SK-N-MC (cell line): Measurements from ENCODE around the gene CORO1C.
"Not testable (repeated sequence)": the region's sequence is repeated elsewhere in the genome, so short reads cannot be mapped to it uniquely, and the experiment has no call there.

ENCODE experiments used
- DNase-seq: peaks from one replicate; pipeline ENCODE4 v3.0.0-alpha.2; 2011; ENCODE audit warnings: low read depth, low spot score
- H3K27ac ChIP-seq: fragments of 200-600 bp; sonication (generic); 2 replicates; pipeline ENCODE4 v1.5.1; 2016; ENCODE audit warnings: mixed run types
- H3K36me3 ChIP-seq: fragments of 200-600 bp; sonication (generic); 2 replicates; pipeline ENCODE4 v1.6.1; 2017; ENCODE audit warnings: antibody characterized with exemption, low read length, mixed read lengths; ENCODE audit not compliant: insufficient read depth
- H3K4me3 ChIP-seq: fragments of 200-600 bp; sonication (generic); 2 replicates; pipeline ENCODE4 v1.5.1; 2016
- H3K9ac ChIP-seq: fragments of 200-600 bp; sonication (generic); 2 replicates; pipeline ENCODE4 v1.8.0; 2017; ENCODE audit warnings: mixed run types, mixed read lengths; ENCODE audit not compliant: insufficient read length
- H3K9me3 ChIP-seq: fragments of 200-600 bp; sonication (generic); 2 replicates; pipeline ENCODE4 v1.6.1; 2017; ENCODE audit warnings: low read depth, mild to moderate bottlenecking, antibody characterized with exemption, low read length, moderate library complexity, mixed read lengths
- EZH2 ChIP-seq: fragments of 200-600 bp; sonication (generic); IDR thresholded peaks from one replicate; pipeline ENCODE4 v1.6.1; 2017; ENCODE audit warnings: antibody characterized with exemption
- FOXP2 ChIP-seq: optimal IDR thresholded peaks from 2 replicates; pipeline ENCODE3; 2011; ENCODE audit warnings: mild to moderate bottlenecking, moderate library complexity; ENCODE audit not compliant: insufficient read depth; ENCODE audit errors: extremely low read length, control extremely low read depth
- POLR2AphosphoS5 ChIP-seq: IDR thresholded peaks from 2 replicates; pipeline ENCODE4 v1.6.1; 2012; ENCODE audit warnings: mild to moderate bottlenecking, low read depth, low read length, borderline replicate concordance

CORO1C gene

DNA sequence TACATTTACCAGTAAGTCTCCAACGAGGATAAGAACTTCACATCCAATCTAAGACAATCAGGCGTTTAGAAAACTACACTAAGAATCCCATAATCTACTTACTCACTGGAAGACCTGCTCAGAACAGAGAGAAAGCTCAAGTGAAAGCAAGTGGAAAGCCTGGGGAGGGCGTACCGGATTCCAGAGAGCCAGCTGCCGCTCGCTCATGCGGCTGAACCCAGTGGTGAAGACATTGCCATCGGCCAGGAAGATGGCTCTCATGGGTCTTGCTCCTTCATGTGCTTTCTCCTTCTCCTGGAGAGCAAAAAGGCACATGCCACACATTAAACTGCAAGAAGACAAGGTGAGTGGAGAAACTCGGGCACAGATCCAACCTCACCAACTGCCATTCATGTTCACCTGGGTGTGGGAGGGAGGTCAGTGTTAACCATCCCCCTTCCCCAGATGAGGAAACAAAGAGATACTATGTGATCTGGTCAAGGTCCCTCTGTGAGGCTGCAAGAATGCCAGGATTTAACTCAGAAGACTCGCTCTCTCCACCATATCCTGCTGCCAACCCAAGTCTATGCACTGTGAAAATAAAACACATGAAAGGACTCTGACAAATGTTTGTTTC is 74.1 kb downstream of the CORO1C start:
- DNase-seq, result no peak
- TF ChIP-seq POLR2AphosphoS5, result no peak
- no peak for TF ChIP-seq EZH2
- Histone ChIP-seq H3K36me3 (peaks cover 31% of the 10 kb centered on the region), H3K27ac (no peak overlapping the region), H3K4me3 (no peak overlapping the region), H3K9ac (no peak overlapping the region), H3K9me3 (no peaks in the 10 kb centered on the region)

DNA sequence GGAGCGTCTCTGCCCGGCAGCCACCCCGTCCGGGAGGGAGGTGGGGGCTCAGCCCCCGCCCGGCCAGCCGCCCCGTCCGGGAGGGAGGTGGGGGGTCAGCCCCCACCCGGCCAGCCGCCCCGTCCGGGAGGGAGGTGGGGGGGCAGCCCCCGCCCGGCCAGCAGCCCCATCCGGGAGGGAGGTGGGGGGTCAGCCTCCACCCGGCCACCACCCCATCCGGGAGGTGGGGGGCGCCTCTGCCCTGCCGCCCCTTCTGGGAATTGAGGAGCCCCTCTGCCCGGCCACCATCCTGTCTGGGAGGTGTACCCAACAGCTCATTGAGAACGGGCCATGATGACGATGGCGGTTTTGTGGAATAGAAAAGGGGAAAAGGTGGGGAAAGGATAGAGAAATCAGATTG is 75.1 kb downstream of the CORO1C start:
- DNase-seq, H3K9me3 ChIP-seq, H3K9ac ChIP-seq, H3K27ac ChIP-seq, H3K4me3 ChIP-seq: not testable (repeated sequence)
- H3K36me3 ChIP-seq, result peaks cover 32% of the 10 kb centered on the region

DNA sequence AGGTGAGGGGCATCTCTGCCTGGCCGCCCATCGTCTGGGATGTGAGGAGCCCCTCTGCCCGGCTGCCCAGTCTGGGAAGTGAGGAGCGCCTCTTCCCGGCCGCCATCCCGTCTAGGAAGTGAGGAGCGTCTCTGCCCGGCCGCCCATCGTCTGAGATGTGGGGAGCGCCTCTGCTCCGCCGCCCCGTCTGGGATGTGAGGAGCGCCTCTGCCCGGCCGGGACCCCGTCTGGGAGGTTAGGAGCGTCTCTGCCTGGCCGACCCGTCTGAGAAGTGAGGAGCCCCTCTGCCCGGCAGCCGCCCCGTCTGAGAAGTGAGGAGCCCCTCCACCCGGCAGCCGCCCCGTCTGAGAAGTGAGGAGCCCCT is 75.5 kb downstream of the CORO1C start:
- H3K9me3 ChIP-seq, H3K9ac ChIP-seq, DNase-seq, H3K27ac ChIP-seq, H3K4me3 ChIP-seq: not testable (repeated sequence)
- H3K36me3 ChIP-seq, result peaks cover 35% of the 10 kb centered on the region

DNA sequence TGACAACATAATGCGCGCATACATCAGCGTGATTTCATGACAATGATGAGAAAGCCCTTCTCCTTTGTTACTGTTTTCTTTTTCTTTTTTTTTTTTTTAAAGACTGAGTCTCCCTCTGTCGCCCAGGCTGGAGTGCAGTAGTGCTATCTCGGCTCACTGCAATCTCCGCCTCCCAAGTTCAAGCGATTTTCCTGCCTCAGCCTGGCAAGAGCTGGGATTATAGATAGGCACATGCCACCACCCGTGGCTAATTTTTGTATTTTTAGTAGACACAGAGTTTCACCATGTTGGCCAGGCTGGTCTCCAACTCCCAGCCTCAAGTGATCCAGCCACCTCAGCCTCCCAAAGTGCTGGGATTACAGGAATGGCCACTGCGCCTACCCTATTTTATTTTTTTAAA is 76.7 kb downstream of the CORO1C start:
- H3K27ac ChIP-seq, DNase-seq, H3K9ac ChIP-seq, H3K4me3 ChIP-seq, H3K9me3 ChIP-seq: not testable (repeated sequence)
- peaks cover 35% of the 10 kb centered on the region for H3K36me3 ChIP-seq

DNA sequence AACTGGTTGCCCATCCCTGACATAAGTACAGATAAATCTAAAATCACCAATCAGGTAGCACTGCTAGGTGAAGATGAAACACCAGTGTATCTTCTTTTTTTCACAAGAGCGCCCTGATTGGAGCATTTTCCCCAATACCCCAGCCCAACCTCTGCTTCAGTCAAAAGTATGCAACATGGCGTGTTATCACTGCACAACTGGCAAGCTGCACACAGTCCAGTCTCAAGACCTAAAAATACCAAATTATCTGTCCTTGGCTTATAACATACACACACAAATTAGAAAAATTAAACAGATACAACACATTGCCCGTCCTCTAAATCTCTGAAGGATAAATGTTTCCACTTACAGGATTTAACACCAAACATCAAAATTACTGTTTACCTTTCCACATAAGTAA is 77.4 kb downstream of the CORO1C start:
- H3K4me3 ChIP-seq, result no peak overlapping the region
- H3K36me3 ChIP-seq, result peaks cover 38% of the 10 kb centered on the region
- TF ChIP-seq EZH2, result no peak
- no peak for TF ChIP-seq POLR2AphosphoS5
- TF ChIP-seq FOXP2, result no peak

DNA sequence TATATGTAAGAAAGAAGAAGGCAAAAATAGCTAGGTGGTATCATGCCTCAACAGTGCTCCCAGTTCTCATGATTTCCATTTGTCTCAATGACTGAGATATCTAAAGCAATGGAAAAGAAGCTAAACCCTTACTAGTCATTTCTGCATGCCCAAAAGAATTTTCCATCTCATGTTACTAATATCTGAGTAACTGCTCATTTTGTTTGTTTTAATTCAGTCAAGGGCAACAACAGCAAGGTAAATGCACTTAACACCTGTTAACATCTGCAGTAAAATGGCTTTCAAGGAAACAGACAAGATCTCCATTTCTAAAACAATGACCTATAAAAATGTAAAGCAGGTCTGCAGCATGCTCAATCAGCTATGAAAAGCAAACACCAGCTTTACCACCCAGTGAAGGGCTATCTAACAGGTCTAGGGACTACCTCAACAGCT is 78.2 kb downstream of the CORO1C start:
- Histone ChIP-seq H3K36me3 (peaks cover 39% of the 10 kb centered on the region), H3K9ac (no peak overlapping the region), H3K9me3 (no peaks in the 10 kb centered on the region), H3K4me3 (no peak overlapping the region), H3K27ac (no peak overlapping the region)
- DNase-seq, result no peak
- TF ChIP-seq POLR2AphosphoS5, result no peak
- TF ChIP-seq EZH2, result no peak
- TF ChIP-seq FOXP2, result no peak

More for the DNA sequence above, 77.4 kb downstream of the CORO1C start:
- Histone ChIP-seq H3K9ac (no peak overlapping the region), H3K27ac (no peak overlapping the region), H3K9me3 (no peaks in the 10 kb centered on the region)
- DNase-seq, result no peak

DNA sequence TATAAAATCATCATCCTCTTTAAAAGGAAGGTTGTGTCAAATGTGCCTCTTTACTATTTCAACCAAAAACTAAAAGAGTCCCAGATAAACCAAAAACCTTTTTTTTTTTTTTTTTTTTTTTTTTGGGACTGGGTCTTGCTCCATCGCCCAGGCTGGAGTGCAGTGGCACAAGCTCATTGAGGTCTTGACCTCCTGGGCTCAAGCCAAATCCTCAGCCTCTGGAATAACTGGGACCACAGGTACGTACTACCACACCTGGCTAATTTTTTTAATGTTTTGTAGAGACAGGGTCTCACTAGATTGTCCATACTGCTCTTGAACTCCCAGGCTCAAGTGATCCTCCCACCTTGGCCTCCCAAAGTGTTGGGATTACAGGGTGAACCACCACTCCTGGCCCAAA is 81.2 kb downstream of the CORO1C start:
- H3K36me3 ChIP-seq, result peaks cover 40% of the 10 kb centered on the region
- H3K9me3 ChIP-seq, result no peaks in the 10 kb centered on the region
- no peak overlapping the region for H3K4me3 ChIP-seq
- no peak for DNase-seq
- no peak overlapping the region for H3K9ac ChIP-seq
- H3K27ac ChIP-seq, result no peak overlapping the region
- TF ChIP-seq POLR2AphosphoS5, result no peak

DNA sequence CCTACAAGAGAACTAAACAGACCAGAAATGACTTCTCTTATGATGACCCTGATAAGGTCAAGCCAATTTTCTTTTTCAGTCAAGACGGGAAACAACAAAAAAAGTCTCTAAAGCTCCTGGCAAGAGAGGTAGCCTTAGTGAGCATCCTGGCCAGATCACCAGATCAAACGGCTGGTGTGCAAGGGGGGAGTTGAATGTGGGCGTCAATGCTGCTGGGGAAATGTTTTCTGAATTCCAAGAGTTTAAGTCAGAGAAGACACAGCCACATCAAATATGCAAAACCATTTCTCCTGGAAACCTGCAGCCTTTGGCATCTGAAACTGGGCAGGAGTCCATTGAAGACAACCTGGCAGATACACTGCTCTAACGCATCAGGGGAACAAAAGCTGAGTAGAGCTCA is 81.6 kb downstream of the CORO1C start:
- peaks cover 40% of the 10 kb centered on the region for H3K36me3 ChIP-seq
- no peak for DNase-seq
- no peak overlapping the region for H3K4me3 ChIP-seq
- no peak overlapping the region for H3K27ac ChIP-seq
- no peak overlapping the region for H3K9ac ChIP-seq
- H3K9me3 ChIP-seq, result no peaks in the 10 kb centered on the region
- TF ChIP-seq POLR2AphosphoS5 (no peak), FOXP2 (no peak), EZH2 (no peak)

DNA sequence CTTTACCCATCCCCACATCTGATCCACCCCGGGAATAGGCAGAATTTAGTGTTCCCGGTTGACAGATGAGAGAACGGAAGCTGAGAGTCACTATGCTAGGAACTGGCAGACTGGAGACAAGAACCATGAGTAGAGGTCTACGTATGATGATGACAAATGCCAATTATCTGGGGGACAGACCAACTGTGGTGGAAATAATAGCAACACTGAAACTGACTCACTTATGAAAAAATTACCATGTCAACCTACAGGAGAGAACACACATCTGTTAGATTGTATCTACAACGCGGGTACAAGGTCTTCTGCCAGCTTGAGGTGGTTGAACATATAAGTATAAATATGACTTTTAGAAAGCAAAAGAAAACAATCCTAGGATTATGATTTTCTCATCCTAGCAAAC is 82.2 kb downstream of the CORO1C start:
- DNase-seq, result no peak
- TF ChIP-seq FOXP2, result no peak
- TF ChIP-seq POLR2AphosphoS5, result no peak
- no peak for TF ChIP-seq EZH2

DNA sequence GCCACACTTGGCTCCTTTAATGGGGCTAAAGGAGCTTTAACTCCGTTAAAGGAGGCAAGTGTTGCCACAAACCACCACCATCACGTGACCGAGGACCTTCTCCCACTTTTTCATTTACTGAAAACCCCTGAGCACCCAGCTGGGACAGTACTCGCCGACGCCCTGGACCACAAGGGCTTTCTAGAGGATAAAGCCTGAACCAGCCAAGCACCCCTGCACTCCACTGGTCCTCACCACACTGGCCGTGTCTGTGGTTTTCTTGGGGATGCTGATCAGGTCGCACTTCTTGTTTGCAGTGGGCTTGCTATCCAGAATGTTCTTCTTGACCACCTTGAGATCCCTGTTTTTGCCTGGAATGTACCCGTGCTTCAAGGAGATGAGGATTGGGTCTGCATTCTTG is 82.9 kb downstream of the CORO1C start:
- H3K9ac ChIP-seq, result no peak overlapping the region
- no peak for DNase-seq
- H3K4me3 ChIP-seq, result no peak overlapping the region
- H3K27ac ChIP-seq, result no peak overlapping the region
- TF ChIP-seq EZH2 (no peak), POLR2AphosphoS5 (no peak), FOXP2 (no peak)
- H3K36me3 ChIP-seq, result peaks cover 40% of the 10 kb centered on the region
- no peaks in the 10 kb centered on the region for H3K9me3 ChIP-seq

More for the DNA sequence above, 82.2 kb downstream of the CORO1C start:
- no peak overlapping the region for H3K4me3 ChIP-seq
- no peaks in the 10 kb centered on the region for H3K9me3 ChIP-seq
- H3K27ac ChIP-seq, result no peak overlapping the region
- no peak overlapping the region for H3K9ac ChIP-seq
- H3K36me3 ChIP-seq, result peaks cover 40% of the 10 kb centered on the region
